HCT116 (cell line): Measurements from ENCODE around the gene LGALS12. TPM values are rescaled to one million over a fixed set of nuclear protein-coding genes. Genes with fewer than 3 reads are reported as not detected.

Experiments used
- ATAC-seq: fragments of 200-7000 bp; cut with Tn5 transposase; 2 replicates; pipeline ENCODE4 v1.9.1; 2020; ENCODE audit warnings: mild to moderate bottlenecking, moderate library complexity
- BruUV-seq: library from RNA; stranded (reverse); fragments of 400-500 nt; replicated peaks from 2 replicates; lab custom pipeline; 2021; lab: Mats Ljungman, UMichigan
- CTCF ChIA-PET: fragments of 300-600 bp; sonication (Branson Sonifier 250); formaldehyde crosslinking; loops from one replicate; lab custom pipeline; 2021; ENCODE audit warnings: antibody characterized with exemption; lab: Charles Lee
- POLR2A ChIA-PET: fragments of 300-600, 350-600 bp; sonication (Branson Sonifier 250); formaldehyde crosslinking; loops from one replicate; lab custom pipeline; 2021; ENCODE audit warnings: antibody characterized with exemption; lab: Charles Lee
- RAD21 ChIA-PET, 2 experiments: fragments of 300-600 bp; sonication (Branson Sonifier 250); formaldehyde crosslinking; loops; one replicate each; lab custom pipeline; 2023; ENCODE audit warnings: low total read pairs in 2 of 2; ENCODE audit not compliant: uncharacterized antibody in 2 of 2, unreplicated experiment in 2 of 2, low non-redundant PET in 1 of 2; lab: Charles Lee
- DNase-seq: peaks from one replicate; pipeline ENCODE4 v3.0.0-alpha.2; 2010; ENCODE audit warnings: low read depth, low spot score
- H2AFZ ChIP-seq: fragments of 200-600 bp; shearing (Covaris generic), sonication (generic); 2 replicates; pipeline ENCODE4 v1.6.1; 2017; ENCODE audit warnings: low read depth, mixed run types, mixed read lengths, antibody characterized with exemption, low read length; ENCODE audit not compliant: poor library complexity, severe bottlenecking
- H3K27ac ChIP-seq: 2 replicates; pipeline ENCODE4 v1.5.1; 2012; ENCODE audit warnings: low read depth, low read length
- H3K27me3 ChIP-seq: fragments of 200-600 bp; sonication (generic); 2 replicates; pipeline ENCODE4 v1.6.1; 2016; ENCODE audit warnings: mixed run types, low read length, mixed read lengths; ENCODE audit not compliant: insufficient read depth
- H3K36me3 ChIP-seq, 2 experiments: fragments of 200-500 bp in 1 of 2; fragments of 200-600 bp in 1 of 2; sonication (Bioruptor generic) in 1 of 2; sonication (generic) in 1 of 2; 2 replicates each; pipeline versions ENCODE4 v1.5.1 to v1.6.1; 2014 to 2016; ENCODE audit warnings: low read length in 2 of 2, inconsistent platforms in 1 of 2, mixed read lengths in 1 of 2, mixed run types in 1 of 2; ENCODE audit not compliant: insufficient read depth in 2 of 2, control insufficient read depth in 1 of 2
- H3K4me1 ChIP-seq, 2 experiments: fragments of 200-600 bp in 1 of 2; sonication (generic) in 1 of 2; 2 replicates each; pipeline versions ENCODE4 v1.5.1 to v1.6.1; 2012 to 2017; ENCODE audit warnings: low read length in 2 of 2, inconsistent platforms in 1 of 2, mild to moderate bottlenecking in 1 of 2, mixed read lengths in 1 of 2, mixed run types in 1 of 2, moderate library complexity in 1 of 2; ENCODE audit not compliant: insufficient read depth in 2 of 2, control insufficient read depth in 1 of 2
- H3K4me2 ChIP-seq: fragments of 200-600 bp; sonication (generic); 2 replicates; pipeline ENCODE4 v1.6.1; 2017; ENCODE audit warnings: mixed run types, low read length, mixed read lengths
- H3K4me3 ChIP-seq, 2 experiments: fragments of 200-600 bp in 1 of 2; sonication (generic) in 1 of 2; replicated peaks in 1 of 2; 2 replicates each; pipeline ENCODE4 v1.5.1; 2011 to 2016; ENCODE audit warnings: low read length in 2 of 2, control low read depth in 1 of 2, low read depth in 1 of 2, mild to moderate bottlenecking in 1 of 2, mixed read lengths in 1 of 2, mixed run types in 1 of 2
- H3K79me2 ChIP-seq: fragments of 200-600 bp; sonication (generic); 2 replicates; pipeline ENCODE4 v1.6.1; 2017; ENCODE audit warnings: mild to moderate bottlenecking, mixed run types, low read length, moderate library complexity, mixed read lengths; ENCODE audit not compliant: insufficient read depth
- H3K9ac ChIP-seq: fragments of 200-600 bp; sonication (generic); 2 replicates; pipeline ENCODE4 v1.6.1; 2016; ENCODE audit warnings: low read length, mixed read lengths
- H3K9me2 ChIP-seq: fragments of 200-600 bp; sonication (generic), shearing (Covaris generic); 2 replicates; pipeline ENCODE4 v1.6.1; 2017; ENCODE audit warnings: mixed run types, mild to moderate bottlenecking, moderate library complexity; ENCODE audit not compliant: insufficient read depth
- H3K9me3 ChIP-seq, 2 experiments: fragments of 200-500 bp in 1 of 2; fragments of 200-600 bp in 1 of 2; sonication (Bioruptor generic) in 1 of 2; sonication (generic) in 1 of 2; 2 replicates each; pipeline ENCODE4 v1.6.1; 2014 to 2017; ENCODE audit warnings: low read length in 2 of 2, mixed read lengths in 2 of 2, inconsistent platforms in 1 of 2, low read depth in 1 of 2, mild to moderate bottlenecking in 1 of 2, mixed run types in 1 of 2, moderate library complexity in 1 of 2; ENCODE audit not compliant: control insufficient read depth in 1 of 2, insufficient read depth in 1 of 2
- H4K20me1 ChIP-seq: fragments of 200-600 bp; sonication (generic), shearing (Covaris generic); 2 replicates; pipeline ENCODE4 v1.6.1; 2017; ENCODE audit warnings: mixed run types, mild to moderate bottlenecking, moderate library complexity; ENCODE audit not compliant: insufficient read depth
- ATF3 ChIP-seq: IDR thresholded peaks from 2 replicates; pipeline ENCODE4 v1.6.1; 2012
- CTCF ChIP-seq, 3 experiments: fragments of 200-600 bp in 1 of 3; sonication (generic) in 1 of 3; IDR thresholded peaks in 2 of 3; conservative IDR thresholded peaks in 1 of 3; 2 replicates each; pipeline ENCODE4 v1.5.1; 2012 to 2017; ENCODE audit warnings: low read depth in 2 of 3, low read length in 2 of 3, antibody characterized with exemption in 1 of 3, borderline replicate concordance in 1 of 3, control low read depth in 1 of 3, mild to moderate bottlenecking in 1 of 3, mixed read lengths in 1 of 3, mixed run types in 1 of 3, moderate library complexity in 1 of 3; ENCODE audit not compliant: insufficient read depth in 1 of 3
- EGR1 ChIP-seq: IDR thresholded peaks from 2 replicates; pipeline ENCODE4 v1.6.1; 2012; ENCODE audit warnings: low read depth
- EZH2phosphoT487 ChIP-seq: fragments of 200-600 bp; IDR thresholded peaks from 2 replicates; pipeline ENCODE4 v1.6.1; 2018; ENCODE audit warnings: antibody characterized with exemption, borderline replicate concordance
- JUND ChIP-seq: IDR thresholded peaks from 2 replicates; pipeline ENCODE4 v1.6.1; 2012
- POLR2A ChIP-seq: IDR thresholded peaks from 2 replicates; pipeline ENCODE4 v1.7.0; 2011; ENCODE audit warnings: borderline replicate concordance; ENCODE audit not compliant: insufficient read depth, insufficient read length; ENCODE audit errors: extremely low read depth
- TCF7L2 ChIP-seq: IDR thresholded peaks from 2 replicates; pipeline ENCODE4 v1.7.0; 2011; ENCODE audit warnings: borderline replicate concordance, inconsistent platforms; ENCODE audit not compliant: insufficient read depth, insufficient read length; ENCODE audit errors: extremely low read depth
- YY1 ChIP-seq: IDR thresholded peaks from 2 replicates; pipeline ENCODE4 v1.6.1; 2011; ENCODE audit warnings: low read length, low read depth, moderate library complexity, mild to moderate bottlenecking; ENCODE audit not compliant: insufficient replicate concordance; ENCODE audit errors: extremely low read depth
- ZNF274 ChIP-seq: fragments of 200-500 bp; sonication (Bioruptor generic); IDR thresholded peaks from 2 replicates; pipeline ENCODE4 v1.6.1; 2014; ENCODE audit warnings: mild to moderate bottlenecking, low read depth, low read length, inconsistent platforms
- intact Hi-C: fragments of 100-400 bp; cut with micrococcal nuclease; formaldehyde crosslinking; loops from 2 replicates; pipeline ENCODE4 v1.10.0; 2022
- total RNA-seq: library from RNA; stranded (reverse); gene quantifications from one replicate; pipeline ENCODE4 v1.2.1, GENCODE V29; 2021; ENCODE audit not compliant: unreplicated experiment

The LGALS12 gene
- total RNA-seq, 1 experiment from 2014 or later = not detected

- ChIA-PET CTCF (interaction anchor here (4.0 kb wide), 1 partner anchor 11 kb away, joined by 18 read pairs; no protein-coding TSS in a partner anchor), RAD21 (no interaction called here), POLR2A (no interaction called here)
- Histone ChIP-seq H3K4me3 (no peak within 1 kb of the TSS), H3K36me3 (no peaks in the 10 kb centered on the region), H3K9ac (no peak within 1 kb of the TSS), H3K27ac (no peak within 1 kb of the TSS), H4K20me1 (no peaks in the 10 kb centered on the region), H3K27me3 (no peaks in the 10 kb centered on the region), H3K9me3 (0 out of 4 replicates have a peak, but pooled peaks cover 0 to 2% of the 10 kb centered on the region in 2 experiments), H3K4me1 (no peaks in the 10 kb centered on the region), H3K9me2 (no peaks in the 10 kb centered on the region), H2AFZ (no peak within 1 kb of the TSS), H3K4me2 (no peak within 1 kb of the TSS), H3K79me2 (no peaks in the 10 kb centered on the region)
- DNase-seq (no peak), ATAC-seq (no peak)
- intact Hi-C loops = no loop called here
- TF ChIP-seq POLR2A = no peak
- no TSS peak for BruUV-seq
Measured at GRCh38 chr11:63490551-63491239, 15.2 kb upstream of the LGALS12 start, which contains the start of gene PLAAT5. PLAAT5 (minus strand) TSS chr11:63491167; CDS start chr11:63491034, 133 bp downstream.

- Histone ChIP-seq H3K4me3 (no peak overlapping the region), H4K20me1 (no peaks in the 10 kb centered on the region), H3K4me2 (no peak overlapping the region), H3K36me3 (no peaks in the 10 kb centered on the region), H3K79me2 (no peaks in the 10 kb centered on the region), H3K4me1 (no peaks in the 10 kb centered on the region), H3K27ac (no peak overlapping the region), H2AFZ (no peak overlapping the region), H3K27me3 (no peaks in the 10 kb centered on the region), H3K9me3 (no peaks in the 10 kb centered on the region), H3K9me2 (no peaks in the 10 kb centered on the region), H3K9ac (no peak overlapping the region)
- no TSS peak for BruUV-seq
- intact Hi-C loops = no loop called here
- ATAC-seq (no peak), DNase-seq (no peak)
- CTCF ChIA-PET = interaction anchor here (4.0 kb wide), 1 partner anchor 12 kb away, joined by 18 read pairs; no protein-coding TSS in a partner anchor
- RAD21 ChIA-PET = no interaction called here
- TF ChIP-seq YY1 = no peak
- TF ChIP-seq ATF3 = no peak
- no peak for TF ChIP-seq ZNF274
- no peak for TF ChIP-seq TCF7L2
- no peak for TF ChIP-seq EZH2phosphoT487
- TF ChIP-seq JUND = no peak
- no peak for TF ChIP-seq CTCF (IDR thresholded peaks at IDR 0.05 in 2 of 3, conservative IDR thresholded peaks at IDR 0.05 in 1 of 3; ENCODE audit: borderline replicate concordance in 1 of 3, insufficient read depth in 1 of 3, low read depth in 2 of 3, low read length in 2 of 3)
- TF ChIP-seq EGR1 = no peak
- POLR2A ChIA-PET = no interaction called here
Measured at GRCh38 chr11:63491240-63491587, 14.7 kb upstream of the LGALS12 start.
